ENCODE data around the gene FRMD3.

Gene FRMD3

DNA sequence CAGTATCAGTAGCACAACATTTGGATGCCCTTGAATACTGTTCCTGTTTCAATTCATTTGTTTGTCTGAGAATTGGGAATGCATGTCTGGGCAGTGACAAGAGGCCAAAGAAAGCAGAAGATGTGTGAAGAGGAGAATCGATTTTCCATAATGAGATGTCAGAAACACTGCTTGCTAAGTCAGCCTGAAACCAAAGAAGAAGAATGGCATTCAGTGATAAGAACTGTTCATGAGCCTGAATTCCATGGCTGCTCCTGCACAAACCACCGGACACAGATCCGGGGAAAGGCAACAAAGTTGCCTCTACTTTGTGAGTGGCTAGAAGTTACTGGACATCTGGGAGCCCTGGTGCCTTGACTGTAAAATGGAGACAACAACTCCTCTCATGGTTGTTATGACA, 268.1 kb downstream of the FRMD3 start:
- no peak overlapping the region for H3K4me3 ChIP-seq (ENCODE audit: low read length, poor library complexity, severe bottlenecking)
- H2AFZ ChIP-seq (ENCODE audit: low read length), result no peak overlapping the region
- H3K9me3 ChIP-seq (ENCODE audit: insufficient read depth, low read depth, low read length), result no peaks in the 10 kb centered on the region
- TF ChIP-seq CTCF (conservative IDR thresholded peaks at IDR 0.05; ENCODE audit: low read length) (no peak), EZH2phosphoT487 (IDR thresholded peaks at IDR 0.05; ENCODE audit: borderline replicate concordance) (no peak)
- H3K79me2 ChIP-seq (ENCODE audit: insufficient read depth, low read length), result no peaks in the 10 kb centered on the region
- no peaks in the 10 kb centered on the region for H3K36me3 ChIP-seq (ENCODE audit: insufficient read depth, low read length)
- no peaks in the 10 kb centered on the region for H4K20me1 ChIP-seq (ENCODE audit: insufficient read depth, low read length, poor library complexity, severe bottlenecking)
- H3K27me3 ChIP-seq (ENCODE audit: insufficient read depth, low read length, poor library complexity, severe bottlenecking), result no peaks in the 10 kb centered on the region
- peaks cover 5% of the 10 kb centered on the region for H3K4me1 ChIP-seq (ENCODE audit: insufficient read depth, low read length, poor library complexity, severe bottlenecking)
- no peak overlapping the region for H3K4me2 ChIP-seq (ENCODE audit: low read depth, low read length, poor library complexity, severe bottlenecking)
- no peaks in the 10 kb centered on the region for H3K9me2 ChIP-seq (replicated peaks; ENCODE audit: low read depth, low read length)
- no peaks in the 10 kb centered on the region for H3F3A ChIP-seq (ENCODE audit: low read depth)
- H3K9ac ChIP-seq (ENCODE audit: low read depth, low read length, poor library complexity, severe bottlenecking), result no peak overlapping the region

DNA sequence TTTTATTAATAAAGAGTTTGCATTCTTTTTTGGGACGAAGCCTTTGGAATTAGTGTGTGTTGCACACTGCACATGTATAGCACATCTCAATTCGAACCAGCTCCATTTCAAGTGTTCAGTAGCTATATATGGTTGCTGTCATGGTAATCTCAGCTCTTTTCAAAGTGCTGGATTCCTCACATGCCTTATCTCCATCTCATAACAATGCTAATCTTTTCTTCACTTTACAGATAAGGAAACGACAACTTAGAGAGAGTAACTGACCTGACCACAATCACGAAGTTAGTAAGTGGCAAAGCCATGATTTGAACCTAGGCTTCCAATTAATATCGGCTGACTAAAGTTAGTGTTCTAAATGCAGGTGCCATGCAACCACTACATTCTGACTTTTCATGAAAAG, 270.5 kb downstream of the FRMD3 start:
- no peaks in the 10 kb centered on the region for H3K27me3 ChIP-seq (ENCODE audit: insufficient read depth, low read length, poor library complexity, severe bottlenecking)
- H3K4me1 ChIP-seq (ENCODE audit: insufficient read depth, low read length, poor library complexity, severe bottlenecking), result peaks cover 5% of the 10 kb centered on the region
- no peaks in the 10 kb centered on the region for H4K20me1 ChIP-seq (ENCODE audit: insufficient read depth, low read length, poor library complexity, severe bottlenecking)
- no peaks in the 10 kb centered on the region for H3K9me2 ChIP-seq (replicated peaks; ENCODE audit: low read depth, low read length)
- H2AFZ ChIP-seq (ENCODE audit: low read length), result no peak overlapping the region
- no peaks in the 10 kb centered on the region for H3K9me3 ChIP-seq (ENCODE audit: insufficient read depth, low read depth, low read length)
- no peak overlapping the region for H3K4me2 ChIP-seq (ENCODE audit: low read depth, low read length, poor library complexity, severe bottlenecking)
- H3F3A ChIP-seq (ENCODE audit: low read depth), result no peaks in the 10 kb centered on the region
- H3K79me2 ChIP-seq (ENCODE audit: insufficient read depth, low read length), result no peaks in the 10 kb centered on the region
- no peak overlapping the region for H3K4me3 ChIP-seq (ENCODE audit: low read length, poor library complexity, severe bottlenecking)
- no peak overlapping the region for H3K9ac ChIP-seq (ENCODE audit: low read depth, low read length, poor library complexity, severe bottlenecking)
- no peak for TF ChIP-seq EZH2phosphoT487 (IDR thresholded peaks at IDR 0.05; ENCODE audit: borderline replicate concordance)
- no peak for TF ChIP-seq CTCF (conservative IDR thresholded peaks at IDR 0.05; ENCODE audit: low read length)
- H3K36me3 ChIP-seq (ENCODE audit: insufficient read depth, low read length), result no peaks in the 10 kb centered on the region

- no peak overlapping the region for H3K4me2 ChIP-seq (ENCODE audit: low read depth, low read length, poor library complexity, severe bottlenecking)
- no peaks in the 10 kb centered on the region for H3F3A ChIP-seq (ENCODE audit: low read depth)
- H4K20me1 ChIP-seq (ENCODE audit: insufficient read depth, low read length, poor library complexity, severe bottlenecking), result no peaks in the 10 kb centered on the region
- TF ChIP-seq EZH2phosphoT487 (IDR thresholded peaks at IDR 0.05; ENCODE audit: borderline replicate concordance) (no peak), CTCF (conservative IDR thresholded peaks at IDR 0.05; ENCODE audit: low read length) (no peak)
- H3K4me3 ChIP-seq (ENCODE audit: low read length, poor library complexity, severe bottlenecking), result no peak overlapping the region
- H3K36me3 ChIP-seq (ENCODE audit: insufficient read depth, low read length), result no peaks in the 10 kb centered on the region
- no peaks in the 10 kb centered on the region for H3K79me2 ChIP-seq (ENCODE audit: insufficient read depth, low read length)
- H3K9me3 ChIP-seq (ENCODE audit: insufficient read depth, low read depth, low read length), result no peaks in the 10 kb centered on the region
- H3K9ac ChIP-seq (ENCODE audit: low read depth, low read length, poor library complexity, severe bottlenecking), result no peak overlapping the region
- H2AFZ ChIP-seq (ENCODE audit: low read length), result no peak overlapping the region
- no peaks in the 10 kb centered on the region for H3K27me3 ChIP-seq (ENCODE audit: insufficient read depth, low read length, poor library complexity, severe bottlenecking)
- H3K4me1 ChIP-seq (ENCODE audit: insufficient read depth, low read length, poor library complexity, severe bottlenecking), result peaks cover 5% of the 10 kb centered on the region
- H3K9me2 ChIP-seq (replicated peaks; ENCODE audit: low read depth, low read length), result no peaks in the 10 kb centered on the region
Observed at GRCh38 chr9:83266666-83267496, 271.3 kb downstream of the FRMD3 start.
